Measurements from ENCODE around the gene CLEC4F. TPM values are rescaled to one million over a fixed set of nuclear protein-coding genes. Genes with fewer than 3 reads are reported as not detected.

The CLEC4F gene
- total and polyA plus RNA-seq, 5 donors: 0.12 to 0.40 (median 0.27) TPM; not detected in 1

DNA sequence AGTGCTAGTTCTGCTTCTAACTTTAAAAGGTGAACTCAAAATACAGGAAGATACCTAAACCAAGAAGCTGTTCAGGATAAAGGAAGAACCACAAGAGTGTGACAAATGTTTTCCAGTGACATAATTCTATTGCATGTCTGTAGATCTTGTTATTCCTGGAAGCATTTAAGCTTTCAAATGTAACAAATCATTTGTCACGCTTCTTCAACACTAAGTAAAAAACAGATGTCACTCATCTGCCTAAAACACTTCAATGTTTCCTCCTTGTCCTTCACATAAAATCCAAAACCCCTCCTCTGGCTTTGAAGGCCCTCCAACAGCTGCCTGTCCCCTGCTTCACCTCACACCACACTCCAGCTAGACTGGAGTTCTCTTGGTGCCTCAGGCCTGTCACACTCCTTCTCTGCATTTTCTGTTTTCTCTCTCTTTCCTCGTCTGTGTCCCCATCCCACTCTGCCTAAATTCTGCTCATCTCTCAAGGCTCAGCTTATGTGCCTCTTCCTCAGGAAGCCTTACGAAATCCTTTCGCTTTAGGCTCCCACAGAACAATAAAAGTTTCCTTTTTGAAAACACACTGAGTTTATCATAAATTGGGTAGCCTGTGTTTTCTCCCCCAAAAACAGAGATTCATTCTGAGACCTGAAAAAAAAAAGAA lies 6.4 kb upstream of the CLEC4F start:
- DNase-seq (no peak), ATAC-seq (no peak)
- no peak overlapping the region for H3K4me3 ChIP-seq (ENCODE audit: low read length)
- intact Hi-C loops (cut with DNase I): no loop called here
- no peaks in the 10 kb centered on the region for H3K27me3 ChIP-seq (ENCODE audit: control insufficient read depth, insufficient read depth)
- no peak overlapping the region for H3K27ac ChIP-seq (ENCODE audit: low read length)
- 63% methylated on average over 4 of the region's 4 CpGs for WGBS
- H3K9me3 ChIP-seq (ENCODE audit: control insufficient read depth, low read length): no peaks in the 10 kb centered on the region
- peaks cover 3% of the 10 kb centered on the region for H3K4me1 ChIP-seq (ENCODE audit: control insufficient read depth, insufficient read depth, low read length)

DNA sequence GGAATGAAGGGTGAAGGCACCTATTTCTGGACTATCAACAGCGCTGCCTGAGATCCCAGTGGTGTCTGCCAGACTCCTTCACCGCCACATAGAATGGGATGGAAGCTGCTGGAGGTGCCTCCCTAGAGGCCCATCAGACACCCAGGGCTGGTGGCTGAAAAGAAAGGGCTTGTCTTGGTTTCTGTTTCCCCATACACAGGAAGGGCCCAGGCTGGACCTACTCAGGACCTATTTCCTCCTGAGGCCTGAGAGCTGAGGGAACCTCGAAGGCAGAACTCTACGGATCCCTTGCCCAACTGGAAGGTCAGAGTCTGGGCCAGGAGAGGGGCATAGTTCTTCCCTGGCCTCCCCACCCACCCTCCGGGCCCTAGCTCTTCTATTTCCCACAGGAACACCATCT lies 2.9 kb upstream of the CLEC4F start:
- intact Hi-C loops (cut with DNase I): no loop called here
- H3K27me3 ChIP-seq (ENCODE audit: control insufficient read depth, insufficient read depth): no peaks in the 10 kb centered on the region
- ATAC-seq: no peak
- WGBS: 88% methylated on average over 5 of the region's 5 CpGs
- no peak overlapping the region for H3K4me3 ChIP-seq (ENCODE audit: low read length)
- H3K4me1 ChIP-seq (ENCODE audit: control insufficient read depth, insufficient read depth, low read length): no peaks in the 10 kb centered on the region
- H3K9me3 ChIP-seq (ENCODE audit: control insufficient read depth, low read length): no peaks in the 10 kb centered on the region
- no peak overlapping the region for H3K27ac ChIP-seq (ENCODE audit: low read length)
- DNase-seq: no peak

DNA sequence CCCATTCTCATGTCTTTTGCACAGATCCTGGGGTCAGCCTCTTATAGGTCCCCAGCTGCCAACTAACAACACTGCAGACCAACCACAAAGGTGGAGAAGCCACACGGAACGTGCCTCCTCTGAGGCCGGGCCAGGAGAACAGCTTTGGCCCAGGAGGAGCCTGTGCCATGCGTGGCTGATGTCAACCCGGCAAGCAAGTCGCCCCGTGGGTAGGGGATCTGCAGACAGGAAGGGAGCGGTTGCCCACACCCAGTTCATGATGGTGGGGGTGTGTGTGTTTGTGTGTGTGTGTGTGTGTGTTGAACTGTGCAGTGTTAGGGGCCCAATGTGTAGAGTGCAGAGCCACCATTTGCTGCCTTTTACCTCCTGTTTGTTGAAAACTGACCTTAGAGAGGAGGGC lies 2.4 kb upstream of the CLEC4F start:
- WGBS: 92% methylated on average over 8 of the region's 8 CpGs
- no peak overlapping the region for H3K27ac ChIP-seq (ENCODE audit: low read length)

GRCh38 chr2:70817284-70817954 lies 3.0 kb downstream of the CLEC4F start:
- no peaks in the 10 kb centered on the region for H3K4me1 ChIP-seq (ENCODE audit: control insufficient read depth, insufficient read depth, low read length)
- no peaks in the 10 kb centered on the region for H3K27me3 ChIP-seq (ENCODE audit: control insufficient read depth, insufficient read depth)
- DNase-seq: no peak
- H3K9me3 ChIP-seq (ENCODE audit: control insufficient read depth, low read length): no peaks in the 10 kb centered on the region
- no peak overlapping the region for H3K27ac ChIP-seq (ENCODE audit: low read length)
- WGBS: 82% methylated on average over 3 of the region's 3 CpGs
- ATAC-seq: no peak
- no peak overlapping the region for H3K4me3 ChIP-seq (ENCODE audit: low read length)
- intact Hi-C loops (cut with DNase I): no loop called here

More for the DNA sequence above, 2.4 kb upstream of the CLEC4F start:
- Histone ChIP-seq H3K9me3 (ENCODE audit: control insufficient read depth, low read length) (no peaks in the 10 kb centered on the region), H3K27me3 (ENCODE audit: control insufficient read depth, insufficient read depth) (no peaks in the 10 kb centered on the region), H3K4me1 (ENCODE audit: control insufficient read depth, insufficient read depth, low read length) (no peaks in the 10 kb centered on the region), H3K4me3 (ENCODE audit: low read length) (no peak overlapping the region)
- DNase-seq (no peak), ATAC-seq (no peak)
- intact Hi-C loops (cut with DNase I): no loop called here

- Histone ChIP-seq H3K4me3 (ENCODE audit: low read length) (no peak overlapping the region), H3K27me3 (ENCODE audit: control insufficient read depth, insufficient read depth) (no peaks in the 10 kb centered on the region), H3K9me3 (ENCODE audit: control insufficient read depth, low read length) (no peaks in the 10 kb centered on the region), H3K4me1 (ENCODE audit: control insufficient read depth, insufficient read depth, low read length) (no peaks in the 10 kb centered on the region), H3K27ac (ENCODE audit: low read length) (no peak overlapping the region)
- 69% methylated on average over 5 of the region's 5 CpGs for WGBS
- ATAC-seq (no peak), DNase-seq (no peak)
- intact Hi-C loops (cut with DNase I): no loop called here
Observed at GRCh38 chr2:70816726-70817125, 3.7 kb downstream of the CLEC4F start.

DNA sequence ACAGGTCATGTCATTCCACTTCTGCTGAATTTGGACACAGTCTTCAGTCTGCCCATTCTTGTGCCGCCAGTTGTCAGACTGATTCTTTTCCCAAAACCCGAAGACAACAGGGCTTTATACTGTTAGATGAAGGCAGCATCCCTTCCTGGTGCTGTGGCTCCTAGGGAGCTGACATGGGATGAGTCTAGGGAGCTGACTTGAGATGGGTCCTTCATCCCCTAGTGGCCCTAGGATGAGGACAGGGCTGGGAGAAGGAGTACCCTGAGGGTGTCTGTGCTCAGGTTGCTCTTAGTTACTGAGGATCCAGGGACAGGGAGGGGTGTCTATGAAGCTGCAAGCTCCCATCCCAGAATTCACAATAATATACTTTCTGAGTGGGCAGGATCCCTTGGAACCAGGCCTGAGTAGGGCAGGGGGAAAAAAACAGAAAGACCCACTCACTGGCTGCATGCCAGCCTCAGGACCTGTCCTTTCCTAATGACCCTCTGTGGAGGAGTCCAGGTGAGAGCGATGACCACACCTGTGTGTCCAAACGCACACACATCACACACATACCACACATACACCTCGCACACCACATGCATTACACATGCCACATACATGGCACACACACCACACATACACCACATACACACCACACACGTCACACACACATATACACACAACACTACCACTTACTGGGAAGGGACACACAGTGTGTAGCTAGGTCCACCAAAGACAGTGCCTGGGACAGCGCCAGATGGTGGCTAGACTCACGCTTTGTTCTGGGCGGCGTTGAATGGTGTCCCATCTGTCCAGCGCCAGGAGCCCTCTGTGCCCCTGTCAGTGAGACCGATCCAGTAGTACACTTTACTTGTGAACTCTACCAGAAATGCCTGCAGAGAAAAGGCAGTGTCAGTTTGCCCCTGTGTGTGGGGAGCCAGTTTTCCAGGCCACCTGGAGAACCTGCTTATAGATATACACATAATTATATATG lies 11.1 kb downstream of the CLEC4F start:
- no peak overlapping the region for H3K27ac ChIP-seq (ENCODE audit: low read length)
- ATAC-seq: no peak
- no peak overlapping the region for H3K4me3 ChIP-seq (ENCODE audit: low read length)
- no peaks in the 10 kb centered on the region for H3K4me1 ChIP-seq (ENCODE audit: control insufficient read depth, insufficient read depth, low read length)
- H3K9me3 ChIP-seq (ENCODE audit: control insufficient read depth, low read length): no peaks in the 10 kb centered on the region
- no peaks in the 10 kb centered on the region for H3K27me3 ChIP-seq (ENCODE audit: control insufficient read depth, insufficient read depth)
- 88% methylated on average over 12 of the region's 12 CpGs for WGBS
- DNase-seq: no peak
- intact Hi-C loops (cut with DNase I): no loop called here

- Histone ChIP-seq H3K27ac (ENCODE audit: low read length) (no peak overlapping the region), H3K27me3 (ENCODE audit: control insufficient read depth, insufficient read depth) (no peaks in the 10 kb centered on the region), H3K4me3 (ENCODE audit: low read length) (no peak overlapping the region), H3K4me1 (ENCODE audit: control insufficient read depth, insufficient read depth, low read length) (no peaks in the 10 kb centered on the region), H3K9me3 (ENCODE audit: control insufficient read depth, low read length) (no peaks in the 10 kb centered on the region)
- intact Hi-C loops (cut with DNase I): no loop called here
- DNase-seq (no peak), ATAC-seq (no peak)
- WGBS: 94% methylated on average over 4 of the region's 4 CpGs
Observed at GRCh38 chr2:70807828-70808118, 12.6 kb downstream of the CLEC4F start.

DNA sequence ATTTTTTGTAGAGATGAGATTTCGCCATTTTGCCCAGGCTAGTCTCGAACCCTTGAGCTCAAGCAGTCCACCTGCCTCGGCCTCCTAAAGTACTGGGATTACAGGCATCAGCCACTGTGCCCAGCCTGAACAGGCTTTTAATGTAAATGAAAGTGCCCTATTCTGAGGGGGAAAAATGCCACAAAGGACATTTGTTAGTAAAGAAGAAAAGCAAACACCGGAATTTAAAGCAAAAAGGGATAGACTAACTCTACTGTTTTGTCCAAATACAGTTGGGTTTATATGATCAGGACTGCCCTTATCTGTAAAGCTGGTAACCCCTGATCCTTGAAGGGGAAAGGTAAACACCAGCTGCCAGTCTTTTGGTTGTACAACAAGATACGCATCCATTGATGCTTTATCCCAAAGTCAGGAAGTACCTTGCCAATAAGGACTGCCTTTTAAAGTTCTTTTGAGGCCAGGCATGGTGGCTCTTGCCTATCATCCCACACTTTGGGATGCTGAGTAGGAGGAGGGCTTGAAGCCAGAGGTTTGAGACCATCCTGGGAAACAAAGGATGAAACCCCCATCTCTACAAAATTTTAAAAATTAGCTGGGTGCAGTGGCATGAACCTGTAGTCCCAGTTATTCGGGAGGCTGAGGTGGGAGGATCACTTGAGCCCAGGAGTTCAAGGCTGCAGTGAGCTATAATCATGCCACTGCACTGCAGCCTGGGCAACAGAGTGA lies 13.1 kb downstream of the CLEC4F start:
- DNase-seq: no peak
- 90% methylated on average over 6 of the region's 6 CpGs for WGBS

DNA sequence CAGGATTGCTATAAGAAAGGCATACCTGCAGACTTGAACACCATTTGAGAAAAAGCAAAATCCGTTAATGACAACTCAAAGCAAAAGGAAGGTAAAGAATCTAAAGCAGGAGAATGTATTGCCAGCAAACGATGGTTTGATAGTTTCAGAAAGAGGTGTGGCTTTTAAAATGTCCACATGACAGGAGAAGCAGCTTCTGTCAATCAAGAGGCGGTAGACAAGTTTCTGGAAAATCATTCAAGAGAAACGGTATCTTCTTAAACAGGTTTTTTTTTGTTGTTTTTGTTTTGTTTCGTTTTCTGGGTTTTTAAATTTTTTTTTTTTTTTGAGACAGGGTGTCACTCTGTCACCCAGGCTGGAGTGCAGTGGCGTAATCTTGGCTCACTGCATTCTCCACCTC lies 13.8 kb downstream of the CLEC4F start:
- H3K27ac ChIP-seq (ENCODE audit: low read length): no peak overlapping the region
- intact Hi-C loops (cut with DNase I): no loop called here
- H3K9me3 ChIP-seq (ENCODE audit: control insufficient read depth, low read length): no peaks in the 10 kb centered on the region
- DNase-seq (no peak), ATAC-seq (no peak)
- H3K4me3 ChIP-seq (ENCODE audit: low read length): no peak overlapping the region
- no peaks in the 10 kb centered on the region for H3K27me3 ChIP-seq (ENCODE audit: control insufficient read depth, insufficient read depth)
- no peaks in the 10 kb centered on the region for H3K4me1 ChIP-seq (ENCODE audit: control insufficient read depth, insufficient read depth, low read length)
- WGBS: 67% methylated on average over 6 of the region's 6 CpGs

More for the DNA sequence above, 13.1 kb downstream of the CLEC4F start:
- H3K27me3 ChIP-seq (ENCODE audit: control insufficient read depth, insufficient read depth): no peaks in the 10 kb centered on the region
- H3K27ac ChIP-seq (ENCODE audit: low read length): no peak overlapping the region
- ATAC-seq: no peak
- no peaks in the 10 kb centered on the region for H3K9me3 ChIP-seq (ENCODE audit: control insufficient read depth, low read length)
- intact Hi-C loops (cut with DNase I): no loop called here
- no peak overlapping the region for H3K4me3 ChIP-seq (ENCODE audit: low read length)
- H3K4me1 ChIP-seq (ENCODE audit: control insufficient read depth, insufficient read depth, low read length): no peaks in the 10 kb centered on the region

- DNase-seq (no peak), ATAC-seq (no peak)
- intact Hi-C loops (cut with DNase I): no loop called here
- no peaks in the 10 kb centered on the region for H3K9me3 ChIP-seq (ENCODE audit: control insufficient read depth, low read length)
- WGBS: 63% methylated on average over 5 of the region's 5 CpGs
- no peak overlapping the region for H3K4me3 ChIP-seq (ENCODE audit: low read length)
- no peak overlapping the region for H3K27ac ChIP-seq (ENCODE audit: low read length)
- no peaks in the 10 kb centered on the region for H3K4me1 ChIP-seq (ENCODE audit: control insufficient read depth, insufficient read depth, low read length)
- no peaks in the 10 kb centered on the region for H3K27me3 ChIP-seq (ENCODE audit: control insufficient read depth, insufficient read depth)
Observed at GRCh38 chr2:70806013-70806412, 14.4 kb downstream of the CLEC4F start.
